HEK293 (cell line): ENCODE results near the gene NLGN1.

Experiments
- CTCF ChIA-PET: fragments of 350-600 bp; formaldehyde crosslinking; extraction: SDS; loops from one replicate; lab custom pipeline; 2021; ENCODE audit warnings: antibody characterized with exemption; lab: Yijun Ruan, JAX
- POLR2A ChIA-PET: fragments of 300-600 bp; formaldehyde crosslinking; extraction: SDS; loops from one replicate; lab custom pipeline; 2020; ENCODE audit warnings: antibody characterized with exemption, inconsistent platforms; lab: Yijun Ruan, JAX
- H3K27ac ChIP-seq: fragments of 200-500 bp; sonication (Bioruptor generic); 2 replicates; pipeline ENCODE4 v1.5.1; 2014; ENCODE audit warnings: low read depth, low read length, control low read depth, inconsistent platforms; ENCODE audit errors: extremely low read depth
- H3K36me3 ChIP-seq, 2 experiments: fragments of 200-500 bp in 1 of 2; sonication (Bioruptor generic) in 1 of 2; 1 replicate in 1 of 2; 2 replicates in 1 of 2; pipeline ENCODE4 v1.5.1; 2014 to 2017; ENCODE audit warnings: inconsistent platforms in 2 of 2, low read length in 2 of 2; ENCODE audit not compliant: control insufficient read depth in 2 of 2, insufficient read depth in 1 of 2
- H3K4me1 ChIP-seq: fragments of 200-500 bp; sonication (Bioruptor generic); 2 replicates; pipeline ENCODE4 v1.5.1; 2014; ENCODE audit warnings: mild to moderate bottlenecking, low read length, inconsistent platforms; ENCODE audit not compliant: control insufficient read depth, insufficient read depth
- H3K4me3 ChIP-seq: 2 replicates; pipeline ENCODE4 v1.5.1; 2011; ENCODE audit warnings: low read depth, mild to moderate bottlenecking, control low read depth, low read length, moderate library complexity
- H3K9me3 ChIP-seq: fragments of 200-500 bp; sonication (Bioruptor generic); 2 replicates; pipeline ENCODE4 v1.5.1; 2014; ENCODE audit warnings: low read depth, low read length, inconsistent platforms; ENCODE audit not compliant: control insufficient read depth, insufficient read depth
- KLF8 ChIP-seq: fragments of 450-650 bp; formaldehyde crosslinking; IDR thresholded peaks from 2 replicates; pipeline ENCODE4 v1.5.1; 2016; ENCODE audit warnings: missing biosample characterization, missing genetic modification characterization
- PRDM1 ChIP-seq: fragments of 450-650 bp; formaldehyde crosslinking; IDR thresholded peaks from 2 replicates; pipeline ENCODE4; 2016; ENCODE audit warnings: missing biosample characterization, missing genetic modification characterization
- PRDM2 ChIP-seq: fragments of 450-650 bp; formaldehyde crosslinking; IDR thresholded peaks from 2 replicates; pipeline ENCODE4 v1.5.1; 2016; ENCODE audit warnings: missing biosample characterization, missing genetic modification characterization, borderline replicate concordance
- TCF7L2 ChIP-seq: IDR thresholded peaks from 2 replicates; pipeline ENCODE4 v1.6.1; 2011; ENCODE audit warnings: low read depth, mild to moderate bottlenecking, inconsistent platforms, low read length, moderate library complexity, borderline replicate concordance
- ZBTB21 ChIP-seq: fragments of 450-650 bp; formaldehyde crosslinking; IDR thresholded peaks from 2 replicates; pipeline ENCODE4 v1.5.1; 2017; ENCODE audit warnings: missing biosample characterization, missing genetic modification characterization
- ZBTB6 ChIP-seq: fragments of 450-650 bp; formaldehyde crosslinking; IDR thresholded peaks from 2 replicates; pipeline ENCODE4 v1.5.1; 2017; ENCODE audit warnings: missing biosample characterization, missing genetic modification characterization
- ZBTB8A ChIP-seq: fragments of 450-650 bp; formaldehyde crosslinking; IDR thresholded peaks from 2 replicates; pipeline ENCODE4 v1.5.1; 2016; ENCODE audit warnings: missing biosample characterization, missing genetic modification characterization
- ZNF138 ChIP-seq: fragments of 450-650 bp; formaldehyde crosslinking; IDR thresholded peaks from 2 replicates; pipeline ENCODE4 v1.5.1; 2016; ENCODE audit warnings: missing biosample characterization, missing genetic modification characterization, borderline replicate concordance
- ZNF16 ChIP-seq: fragments of 450-650 bp; formaldehyde crosslinking; IDR thresholded peaks from 2 replicates; pipeline ENCODE4 v1.5.1; 2016; ENCODE audit warnings: low read depth, missing biosample characterization, missing genetic modification characterization
- ZNF175 ChIP-seq: fragments of 450-650 bp; formaldehyde crosslinking; IDR thresholded peaks from 2 replicates; pipeline ENCODE4 v1.5.1; 2016; ENCODE audit warnings: missing biosample characterization, missing genetic modification characterization
- ZNF184 ChIP-seq: fragments of 450-650 bp; IDR thresholded peaks from 2 replicates; pipeline ENCODE4 v1.5.1; 2018; ENCODE audit warnings: missing biosample characterization, mild to moderate bottlenecking, missing genetic modification characterization
- ZNF211 ChIP-seq: fragments of 450-650 bp; formaldehyde crosslinking; IDR thresholded peaks from 2 replicates; pipeline ENCODE4 v1.5.1; 2016; ENCODE audit warnings: low read depth, missing biosample characterization, missing genetic modification characterization
- ZNF274 ChIP-seq, 2 experiments: fragments of 200-500 bp in 1 of 2; fragments of 450-650 bp in 1 of 2; sonication (Bioruptor generic) in 1 of 2; formaldehyde crosslinking in 1 of 2; IDR thresholded peaks; 2 replicates each; pipeline versions ENCODE4 v1.5.1 to v1.6.1; 2014 to 2016; ENCODE audit warnings: borderline replicate concordance in 1 of 2, inconsistent platforms in 1 of 2, low read length in 1 of 2, missing biosample characterization in 1 of 2, missing genetic modification characterization in 1 of 2
- ZNF394 ChIP-seq: fragments of 450-650 bp; formaldehyde crosslinking; IDR thresholded peaks from 2 replicates; pipeline ENCODE4 v1.5.1; 2016; ENCODE audit warnings: missing biosample characterization, missing genetic modification characterization, mild to moderate bottlenecking, moderate library complexity, borderline replicate concordance
- ZNF426 ChIP-seq: fragments of 450-650 bp; formaldehyde crosslinking; IDR thresholded peaks from 2 replicates; pipeline ENCODE4 v1.5.1; 2017; ENCODE audit warnings: missing biosample characterization, missing genetic modification characterization, mild to moderate bottlenecking, inconsistent platforms, moderate library complexity
- ZNF529 ChIP-seq: fragments of 450-650 bp; formaldehyde crosslinking; IDR thresholded peaks from 2 replicates; pipeline ENCODE4 v1.5.1; 2017; ENCODE audit warnings: missing genetic modification characterization, missing biosample characterization; ENCODE audit not compliant: insufficient replicate concordance
- ZNF544 ChIP-seq: fragments of 450-650 bp; formaldehyde crosslinking; IDR thresholded peaks from 2 replicates; pipeline ENCODE4 v1.5.0; 2017; ENCODE audit warnings: missing biosample characterization, missing genetic modification characterization
- ZNF621 ChIP-seq: fragments of 450-650 bp; formaldehyde crosslinking; IDR thresholded peaks from 2 replicates; pipeline ENCODE4 v1.5.1; 2017; ENCODE audit warnings: missing biosample characterization, missing genetic modification characterization
- ZNF623 ChIP-seq: fragments of 450-650 bp; formaldehyde crosslinking; IDR thresholded peaks from 2 replicates; pipeline ENCODE4 v1.5.1; 2016; ENCODE audit warnings: missing biosample characterization, missing genetic modification characterization
- ZNF629 ChIP-seq: fragments of 450-650 bp; formaldehyde crosslinking; IDR thresholded peaks from 2 replicates; pipeline ENCODE4 v1.5.1; 2017; ENCODE audit warnings: missing biosample characterization, missing genetic modification characterization
- ZNF645 ChIP-seq: fragments of 450-650 bp; formaldehyde crosslinking; IDR thresholded peaks from 2 replicates; pipeline ENCODE4; 2016; ENCODE audit warnings: missing biosample characterization, missing genetic modification characterization
- ZNF670 ChIP-seq: fragments of 450-650 bp; formaldehyde crosslinking; IDR thresholded peaks from 2 replicates; pipeline ENCODE4 v1.5.1; 2016; ENCODE audit warnings: missing biosample characterization, missing genetic modification characterization, low read depth
- ZNF776 ChIP-seq: fragments of 450-650 bp; formaldehyde crosslinking; IDR thresholded peaks from 2 replicates; pipeline ENCODE4 v1.5.0; 2017; ENCODE audit warnings: missing biosample characterization, missing genetic modification characterization, borderline replicate concordance

The NLGN1 gene

GRCh38 chr3:174002543-174002942, 605.0 kb downstream of the NLGN1 start:
- ChIA-PET POLR2A (no interaction called here), CTCF (interaction anchor here (0.6 to 1.3 kb wide), 12 partner anchors 9 to 1736 kb away, joined by 3 to 6 read pairs (median 3); no protein-coding TSS in a partner anchor)
- Histone ChIP-seq H3K27ac (no peak overlapping the region), H3K4me1 (no peaks in the 10 kb centered on the region), H3K9me3 (no peaks in the 10 kb centered on the region)
- no peak for TF ChIP-seq ZBTB6 (tag by site-specific recombination)
- no peak for TF ChIP-seq ZNF529 (tag by site-specific recombination)
- no peak for TF ChIP-seq ZBTB8A
- TF ChIP-seq ZBTB21 (tag by site-specific recombination), result no peak
- TF ChIP-seq ZNF211 (tag by site-specific recombination), result no peak
- no peak for TF ChIP-seq ZNF670
- no peak for TF ChIP-seq ZNF175 (tag by site-specific recombination)
- TF ChIP-seq ZNF16 (tag by site-specific recombination), result no peak
- no peak for TF ChIP-seq ZNF184 (tag by site-specific recombination)
- TF ChIP-seq TCF7L2, result no peak
- TF ChIP-seq, all 188 proteins: peak for 0
- Histone ChIP-seq H3K36me3 (no peaks in the 10 kb centered on the region), H3K4me3 (no peak overlapping the region)

GRCh38 chr3:174010907-174011306, 613.4 kb downstream of the NLGN1 start:
- ChIA-PET CTCF (no interaction called here), POLR2A (no interaction called here)
- Histone ChIP-seq H3K9me3 (no peaks in the 10 kb centered on the region), H3K4me1 (no peaks in the 10 kb centered on the region), H3K27ac (no peak overlapping the region), H3K4me3 (no peak overlapping the region), H3K36me3 (no peaks in the 10 kb centered on the region)
- TF ChIP-seq ZNF621 (tag by site-specific recombination) (no peak), ZNF776 (tag by site-specific recombination) (no peak), KLF8 (tag by site-specific recombination) (no peak), TCF7L2 (no peak), ZNF623 (tag by site-specific recombination) (no peak), ZNF426 (tag by site-specific recombination) (no peak), PRDM1 (tag by site-specific recombination) (no peak), ZNF138 (tag by site-specific recombination) (no peak), ZNF544 (tag by site-specific recombination) (no peak), ZNF645 (no peak)

GRCh38 chr3:174016186-174016585, 618.6 kb downstream of the NLGN1 start:
- Histone ChIP-seq H3K27ac (no peak overlapping the region), H3K36me3 (no peaks in the 10 kb centered on the region), H3K4me3 (no peak overlapping the region), H3K9me3 (no peaks in the 10 kb centered on the region), H3K4me1 (no peaks in the 10 kb centered on the region)
- POLR2A ChIA-PET, result no interaction called here
- CTCF ChIA-PET, result interaction anchor here (0.5 kb wide), 1 partner anchor 312 kb away, joined by 3 read pairs; no protein-coding TSS in a partner anchor
- no peak for TF ChIP-seq PRDM2 (tag by site-specific recombination)
- no peak for TF ChIP-seq ZNF394 (tag by site-specific recombination)
- TF ChIP-seq ZBTB6 (tag by site-specific recombination), result no peak
- TF ChIP-seq ZNF629 (tag by site-specific recombination), result no peak
- no peak for TF ChIP-seq ZNF529 (tag by site-specific recombination)
- TF ChIP-seq ZNF274 (IDR thresholded peaks at IDR 0.05; ENCODE audit: low read length), result no peak
- TF ChIP-seq ZNF274 (tag by site-specific recombination; IDR thresholded peaks at IDR 0.05; ENCODE audit: borderline replicate concordance), result no peak
